ENCODE data around the gene SMOC2. TPM values are rescaled to one million over a fixed set of nuclear protein-coding genes. Genes with fewer than 3 reads are reported as not detected.

SMOC2 gene
- total and polyA plus RNA-seq, 2 donors from 2014 or later, result 6.5 to 13.1 TPM

DNA sequence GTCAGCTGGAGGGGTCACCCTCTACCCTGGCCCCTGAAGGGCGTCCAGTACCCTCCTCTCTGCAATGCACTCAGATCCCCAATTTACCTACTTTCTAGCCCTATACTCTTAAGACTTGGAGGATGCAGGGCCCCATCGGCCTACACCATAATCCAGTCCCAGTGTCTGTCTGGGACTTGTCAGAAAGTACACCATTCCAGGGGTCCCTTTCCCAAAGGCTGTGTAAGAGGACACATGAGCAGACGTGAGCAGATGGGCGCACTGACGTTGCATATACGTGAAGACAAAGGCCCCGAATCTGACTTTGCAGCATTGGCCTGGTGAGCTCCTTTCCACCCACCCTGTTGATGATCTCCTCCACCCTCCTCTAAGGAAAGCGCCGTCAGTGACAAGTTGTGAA is 20.9 kb upstream of the SMOC2 start:
- intact Hi-C loops (cut with DNase I), result no loop called here
- Histone ChIP-seq H3K9ac (ENCODE audit: low read length in 3 of 3) (no peak overlapping the region), H3K4me1 (ENCODE audit: control insufficient read depth in 2 of 3, insufficient read depth in 2 of 3, low read depth in 1 of 3, low read length in 3 of 3) (peaks cover 0 to 7% (median 0%) of the 10 kb centered on the region in 3 donors), H3K9me3 (ENCODE audit: control insufficient read depth in 2 of 3, insufficient read depth in 1 of 3, low read length in 3 of 3) (no peaks in the 10 kb centered on the region), H3K4me3 (ENCODE audit: low read length in 3 of 3) (no peak overlapping the region), H3K27me3 (ENCODE audit: control insufficient read depth, insufficient read depth, low read length) (no peaks in the 10 kb centered on the region), H3K27ac (ENCODE audit: low read depth in 2 of 2, low read length in 2 of 2) (no peak overlapping the region), H3K36me3 (ENCODE audit: control insufficient read depth in 2 of 3, insufficient read depth in 3 of 3, low read length in 3 of 3) (no peaks in the 10 kb centered on the region)
- TF ChIP-seq, protein P1, sequence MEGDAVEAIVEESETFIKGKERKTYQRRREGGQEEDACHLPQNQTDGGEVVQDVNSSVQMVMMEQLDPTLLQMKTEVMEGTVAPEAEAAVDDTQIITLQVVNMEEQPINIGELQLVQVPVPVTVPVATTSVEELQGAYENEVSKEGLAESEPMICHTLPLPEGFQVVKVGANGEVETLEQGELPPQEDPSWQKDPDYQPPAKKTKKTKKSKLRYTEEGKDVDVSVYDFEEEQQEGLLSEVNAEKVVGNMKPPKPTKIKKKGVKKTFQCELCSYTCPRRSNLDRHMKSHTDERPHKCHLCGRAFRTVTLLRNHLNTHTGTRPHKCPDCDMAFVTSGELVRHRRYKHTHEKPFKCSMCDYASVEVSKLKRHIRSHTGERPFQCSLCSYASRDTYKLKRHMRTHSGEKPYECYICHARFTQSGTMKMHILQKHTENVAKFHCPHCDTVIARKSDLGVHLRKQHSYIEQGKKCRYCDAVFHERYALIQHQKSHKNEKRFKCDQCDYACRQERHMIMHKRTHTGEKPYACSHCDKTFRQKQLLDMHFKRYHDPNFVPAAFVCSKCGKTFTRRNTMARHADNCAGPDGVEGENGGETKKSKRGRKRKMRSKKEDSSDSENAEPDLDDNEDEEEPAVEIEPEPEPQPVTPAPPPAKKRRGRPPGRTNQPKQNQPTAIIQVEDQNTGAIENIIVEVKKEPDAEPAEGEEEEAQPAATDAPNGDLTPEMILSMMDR (IDR thresholded peaks at IDR 0.05; ENCODE audit: borderline replicate concordance, extremely low read depth, insufficient read depth), result no peak
- FAIRE-seq, result no peak
- DNase-seq, result no peak

DNA sequence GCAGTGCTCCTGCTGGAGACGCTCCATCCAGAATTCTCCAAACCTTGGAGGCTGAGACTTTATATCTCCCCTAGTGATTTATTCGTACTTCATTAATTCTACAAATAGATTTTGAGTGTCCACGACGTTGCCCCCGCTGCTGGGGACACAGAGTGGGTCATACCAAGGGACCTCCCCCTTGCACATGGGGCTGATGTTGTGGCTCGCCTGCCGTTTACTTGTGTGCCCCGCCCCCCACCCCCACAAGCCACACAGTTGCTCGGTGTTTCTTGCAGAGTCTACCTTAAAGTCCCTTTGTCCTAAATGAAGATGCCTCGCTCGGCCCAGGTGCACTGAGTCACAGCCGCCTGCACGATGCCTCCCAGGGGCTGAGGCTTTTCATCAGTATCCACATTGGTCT is 20.3 kb upstream of the SMOC2 start:
- Histone ChIP-seq H3K4me3 (ENCODE audit: low read length in 3 of 3) (no peak overlapping the region), H3K36me3 (ENCODE audit: control insufficient read depth in 2 of 3, insufficient read depth in 3 of 3, low read length in 3 of 3) (no peaks in the 10 kb centered on the region), H3K9me3 (ENCODE audit: control insufficient read depth in 2 of 3, insufficient read depth in 1 of 3, low read length in 3 of 3) (no peaks in the 10 kb centered on the region), H3K27ac (ENCODE audit: low read depth in 2 of 2, low read length in 2 of 2) (no peak overlapping the region), H3K9ac (ENCODE audit: low read length in 3 of 3) (no peak overlapping the region), H3K27me3 (ENCODE audit: control insufficient read depth, insufficient read depth, low read length) (no peaks in the 10 kb centered on the region), H3K4me1 (ENCODE audit: control insufficient read depth in 2 of 3, insufficient read depth in 2 of 3, low read depth in 1 of 3, low read length in 3 of 3) (peaks cover 0 to 7% (median 0%) of the 10 kb centered on the region in 3 donors)
- intact Hi-C loops (cut with DNase I), result no loop called here
- DNase-seq (no peak), FAIRE-seq (no peak)
- TF ChIP-seq, protein P1 (IDR thresholded peaks at IDR 0.05; ENCODE audit: borderline replicate concordance, extremely low read depth, insufficient read depth), result no peak

DNA sequence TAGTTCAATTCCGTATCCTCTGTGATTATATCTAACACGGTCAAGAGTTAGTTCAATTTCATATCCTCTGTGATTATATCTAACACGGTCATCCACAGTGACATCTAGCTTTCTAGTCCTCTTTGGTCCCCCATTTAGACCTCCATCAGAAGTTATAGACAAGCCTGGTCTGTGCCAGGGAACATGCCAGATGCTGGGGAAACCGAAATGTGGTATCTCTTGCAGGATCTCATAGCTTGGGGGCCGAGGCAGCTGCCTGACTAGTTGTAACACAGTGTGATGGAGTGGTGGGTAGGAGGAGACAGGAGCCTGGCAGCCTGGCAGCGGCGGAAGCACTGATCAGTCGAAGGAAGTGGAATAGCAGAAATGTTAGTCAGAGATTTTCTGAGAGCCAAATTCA is 13.8 kb upstream of the SMOC2 start:
- Histone ChIP-seq H3K9ac (ENCODE audit: low read length in 3 of 3) (no peak overlapping the region), H3K36me3 (ENCODE audit: control insufficient read depth in 2 of 3, insufficient read depth in 3 of 3, low read length in 3 of 3) (no peaks in the 10 kb centered on the region), H3K4me1 (ENCODE audit: control insufficient read depth in 2 of 3, insufficient read depth in 2 of 3, low read depth in 1 of 3, low read length in 3 of 3) (no peaks in the 10 kb centered on the region), H3K4me3 (ENCODE audit: low read length in 3 of 3) (no peak overlapping the region), H3K27ac (ENCODE audit: low read depth in 2 of 2, low read length in 2 of 2) (no peak overlapping the region), H3K9me3 (ENCODE audit: control insufficient read depth in 2 of 3, insufficient read depth in 1 of 3, low read length in 3 of 3) (peaks cover 0 to 2% (median 2%) of the 10 kb centered on the region in 3 donors), H3K27me3 (ENCODE audit: control insufficient read depth, insufficient read depth, low read length) (no peaks in the 10 kb centered on the region)
- intact Hi-C loops (cut with DNase I), result no loop called here
- DNase-seq (no peak), FAIRE-seq (no peak)
- TF ChIP-seq, protein P1 (IDR thresholded peaks at IDR 0.05; ENCODE audit: borderline replicate concordance, extremely low read depth, insufficient read depth), result no peak
